ENCODE results near the gene BAD.

The BAD gene

DNA sequence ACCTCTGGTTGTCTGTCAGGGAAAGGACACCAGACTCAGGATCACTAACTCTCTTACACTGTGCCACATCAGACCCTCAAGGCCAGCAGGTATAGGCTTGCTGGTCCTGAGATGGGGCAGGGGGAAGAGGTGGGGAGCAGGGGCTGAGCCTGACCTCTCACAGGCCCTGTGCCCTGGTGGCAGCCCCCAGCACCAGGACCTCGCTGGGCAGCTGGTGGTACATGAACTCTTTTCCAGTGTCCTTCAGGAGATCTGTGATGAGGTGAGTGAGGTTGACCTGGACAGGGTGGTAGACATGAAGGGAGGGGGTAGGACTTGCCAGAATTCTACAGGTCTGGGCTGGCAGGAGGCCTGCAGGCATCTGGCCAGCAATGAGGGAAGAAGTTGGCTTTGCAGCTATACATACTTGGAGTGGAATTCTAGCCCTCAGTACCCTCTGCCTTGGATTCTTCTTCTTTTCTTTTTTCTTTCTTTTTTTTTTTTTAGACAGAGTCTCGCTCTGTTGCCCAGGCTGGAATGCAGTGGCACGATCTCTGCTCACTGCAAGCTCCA lies 57.0 kb downstream of the BAD start:
- DNase-seq = no peak

- peak in 3 of 5 experiments; percentile 52 to 84 (median 59) for DNase-seq
These were observed 57.9 kb downstream of the BAD start for GRCh38 chr11:64226507-64227051.

GRCh38 chr11:64225608-64226506 lies 58.6 kb downstream of the BAD start, which contains the start of the genes NUDT22 and TRPT1:
Gene NUDT22, plus strand, starts transcription at chr11:64226274. Its CDS starts 379 bp downstream, at chr11:64226653.
Gene TRPT1, minus strand, starts transcription at chr11:64226186. Its CDS starts 326 bp downstream, at chr11:64225860.
- peak; percentile 83 to 91 (median 87) for DNase-seq

- DNase-seq = peak in 1 of 5 experiments; percentile 25
These were observed 59.4 kb downstream of the BAD start for GRCh38 chr11:64224891-64225607.

DNA sequence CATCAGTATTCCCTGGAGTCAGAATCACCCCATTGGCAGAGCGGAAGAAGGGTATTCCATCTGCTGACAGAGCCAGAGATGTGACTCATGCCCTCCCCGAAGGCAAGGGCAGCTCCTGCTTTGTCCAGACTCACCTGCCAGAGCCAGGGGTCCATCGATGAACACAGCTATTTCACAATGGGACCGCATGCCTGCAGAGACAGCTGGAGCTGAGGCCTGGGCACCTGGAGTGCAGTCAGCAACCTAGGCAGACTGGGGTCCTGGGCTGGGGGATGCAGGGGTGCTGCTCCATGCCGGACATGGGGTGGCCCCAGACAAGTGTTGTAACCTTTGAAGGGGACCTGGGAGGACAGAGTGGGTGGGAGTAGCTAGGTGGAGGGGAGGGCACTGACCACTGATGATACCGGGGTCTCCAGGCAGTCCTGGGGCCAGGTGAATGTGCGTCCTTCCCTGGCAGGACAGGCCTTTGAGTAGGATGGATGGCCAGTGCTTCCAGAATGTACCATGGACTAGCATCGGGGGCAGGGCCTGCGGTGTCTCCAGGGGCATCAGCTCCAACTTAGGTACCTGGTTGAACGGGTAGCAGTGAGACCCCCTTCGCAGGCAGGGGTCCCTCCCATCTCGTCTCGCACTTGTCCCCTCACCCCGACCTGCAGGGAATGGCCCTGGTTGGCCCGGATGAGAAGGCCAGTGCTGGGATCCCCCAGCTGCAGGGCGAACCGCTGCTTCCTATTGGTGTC lies 60.1 kb downstream of the BAD start:
- no peak for DNase-seq

DNA sequence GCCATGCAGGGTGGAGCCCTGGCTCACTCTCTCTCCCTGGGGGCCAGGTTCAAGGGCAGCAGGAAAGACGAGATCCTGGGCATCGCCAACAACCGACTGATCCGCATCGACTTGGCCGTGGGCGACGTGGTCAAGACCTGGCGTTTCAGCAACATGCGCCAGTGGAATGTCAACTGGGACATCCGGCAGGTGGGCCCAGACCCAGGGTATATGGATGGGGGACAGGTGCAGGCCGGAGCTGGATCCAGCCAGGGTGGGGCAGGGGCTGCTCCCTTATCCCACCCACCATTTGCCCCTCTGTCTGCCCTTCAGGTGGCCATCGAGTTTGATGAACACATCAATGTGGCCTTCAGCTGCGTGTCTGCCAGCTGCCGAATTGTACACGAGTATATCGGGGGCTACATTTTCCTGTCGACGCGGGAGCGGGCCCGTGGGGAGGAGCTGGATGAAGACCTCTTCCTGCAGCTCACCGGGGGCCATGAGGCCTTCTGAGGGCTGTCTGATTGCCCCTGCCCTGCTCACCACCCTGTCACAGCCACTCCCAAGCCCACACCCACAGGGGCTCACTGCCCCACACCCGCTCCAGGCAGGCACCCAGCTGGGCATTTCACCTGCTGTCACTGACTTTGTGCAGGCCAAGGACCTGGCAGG lies 61.3 kb downstream of the BAD start:
- no peak for DNase-seq

DNA sequence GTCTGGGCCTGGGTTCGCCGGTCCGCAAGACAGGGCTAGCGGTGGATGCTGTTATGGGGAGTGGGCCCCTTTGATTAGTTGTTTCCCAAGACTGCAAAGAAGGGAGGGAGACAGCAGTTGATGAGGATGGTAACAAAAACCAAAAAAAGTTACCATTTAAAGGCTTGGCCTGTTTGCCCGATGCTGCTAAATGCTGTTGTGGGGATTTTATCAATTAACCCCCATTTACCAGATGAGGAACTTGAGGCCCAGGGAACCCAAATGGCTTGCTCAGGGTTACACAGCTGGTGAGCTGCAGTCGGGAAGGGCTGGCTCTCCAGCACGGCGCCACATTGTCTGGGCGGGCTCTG lies 61.8 kb downstream of the BAD start:
- no peak for DNase-seq

GRCh38 chr11:64220798-64221197 lies 63.7 kb downstream of the BAD start:
- DNase-seq = no peak

GRCh38 chr11:64220271-64220670 lies 64.2 kb downstream of the BAD start:
- DNase-seq = no peak
